Stimulated activated CD4-positive, alpha-beta T cell treated with anti-CD3 and anti-CD28 coated beads, Interleukin-2, amount 100 ng/mL, for 24 hours (primary cell): ENCODE measurements around the gene RB1.

Experiments
- DNase-seq, 2 donors: peaks; one replicate each; pipeline ENCODE4 v3.0.0-alpha.2; 2020

RB1 gene

GRCh38 chr13:48475230-48475629 is 171.7 kb downstream of the RB1 start:
- no peak for DNase-seq

DNA sequence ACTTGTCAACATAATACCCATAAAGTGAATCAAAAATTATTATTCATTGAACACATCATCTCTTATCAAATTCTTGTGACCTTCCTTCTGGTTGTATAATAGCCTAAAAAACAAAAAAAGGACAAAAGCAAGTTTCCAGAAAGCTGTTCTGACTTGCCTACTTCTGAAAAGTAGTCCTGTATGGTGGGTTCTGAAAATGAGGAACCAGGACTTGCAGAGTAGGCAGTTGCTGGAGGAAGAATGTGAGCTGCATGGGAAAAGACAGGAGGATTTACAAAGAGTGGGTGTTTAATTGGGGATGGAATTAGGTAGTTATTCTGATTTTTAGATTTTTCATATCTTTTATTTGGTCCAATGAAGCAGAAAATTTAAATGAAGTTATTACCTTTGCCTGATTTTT is 172.7 kb downstream of the RB1 start:
- no peak for DNase-seq

- DNase-seq = no peak
Observed at GRCh38 chr13:48476686-48477085, 173.1 kb downstream of the RB1 start.

DNA sequence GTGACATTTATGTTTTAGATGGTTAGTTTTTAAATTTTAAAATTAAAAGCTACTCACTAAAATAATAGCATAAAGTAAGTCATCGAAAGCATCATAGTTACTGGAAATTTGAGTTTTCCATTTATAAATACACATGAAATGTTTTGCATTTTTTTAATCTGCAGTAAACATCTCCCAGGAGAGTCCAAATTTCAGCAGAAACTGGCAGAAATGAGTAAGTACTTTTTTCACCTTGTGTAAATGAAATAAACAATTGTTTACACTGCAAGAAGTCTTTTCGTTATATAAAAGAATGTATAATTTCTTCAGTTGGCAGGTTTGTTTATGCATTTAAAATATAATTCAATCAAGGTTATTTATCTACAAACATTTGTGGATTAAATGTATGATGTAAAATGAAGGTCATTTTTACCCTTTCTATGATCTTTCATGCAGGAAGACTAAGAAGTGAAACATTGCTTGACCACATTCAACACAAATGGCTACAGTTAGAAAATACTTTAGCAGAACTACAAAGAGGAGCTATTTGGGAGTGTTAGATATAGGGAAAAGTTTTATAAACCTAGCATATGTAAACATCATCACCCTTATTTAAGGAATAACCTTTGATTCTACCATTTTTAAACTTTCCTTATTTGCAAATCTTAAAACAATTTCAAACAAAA is 173.8 kb downstream of the RB1 start:
- DNase-seq = no peak

DNA sequence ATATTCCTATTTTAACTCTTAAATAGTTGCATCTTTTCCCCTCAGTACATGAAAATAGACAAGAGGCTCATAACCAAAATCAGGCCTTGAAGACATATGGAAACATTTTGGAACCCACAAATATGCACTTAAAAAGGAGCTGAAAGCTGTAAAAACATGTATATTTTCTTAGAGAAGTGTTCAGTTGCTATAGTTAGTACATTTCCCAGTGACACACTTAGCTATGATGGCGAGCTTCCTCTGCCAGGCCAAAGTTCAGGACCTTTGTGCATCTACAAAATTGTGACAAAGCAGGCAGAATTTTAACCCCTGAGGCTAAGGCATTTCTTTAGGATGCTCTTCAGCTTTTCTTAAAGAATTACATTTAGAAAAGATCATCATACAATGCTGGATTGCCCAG is 174.8 kb downstream of the RB1 start:
- no peak for DNase-seq

DNA sequence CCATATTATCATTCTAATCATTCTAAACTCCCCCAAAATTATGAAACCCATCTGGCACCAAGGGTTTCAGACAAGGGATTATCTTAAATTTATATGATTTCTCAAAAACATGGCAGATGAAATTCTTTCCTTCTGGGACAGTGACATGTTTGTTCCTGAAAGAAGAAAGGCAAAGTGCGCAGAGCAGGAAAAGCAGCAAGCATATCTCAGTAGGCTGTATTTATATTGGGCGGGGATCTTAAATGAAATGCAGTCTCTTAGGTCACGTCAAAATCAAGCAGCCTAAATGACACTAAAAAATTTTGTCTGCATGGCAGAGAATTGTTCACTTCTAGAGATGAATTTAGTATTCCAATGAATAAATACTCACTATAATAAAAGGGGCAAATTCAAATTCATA is 180.0 kb downstream of the RB1 start:
- no peak for DNase-seq

- no peak for DNase-seq
Observed at GRCh38 chr13:48485432-48485831, 181.9 kb downstream of the RB1 start.

GRCh38 chr13:48486362-48486761 is 182.8 kb downstream of the RB1 start:
- no peak for DNase-seq

DNA sequence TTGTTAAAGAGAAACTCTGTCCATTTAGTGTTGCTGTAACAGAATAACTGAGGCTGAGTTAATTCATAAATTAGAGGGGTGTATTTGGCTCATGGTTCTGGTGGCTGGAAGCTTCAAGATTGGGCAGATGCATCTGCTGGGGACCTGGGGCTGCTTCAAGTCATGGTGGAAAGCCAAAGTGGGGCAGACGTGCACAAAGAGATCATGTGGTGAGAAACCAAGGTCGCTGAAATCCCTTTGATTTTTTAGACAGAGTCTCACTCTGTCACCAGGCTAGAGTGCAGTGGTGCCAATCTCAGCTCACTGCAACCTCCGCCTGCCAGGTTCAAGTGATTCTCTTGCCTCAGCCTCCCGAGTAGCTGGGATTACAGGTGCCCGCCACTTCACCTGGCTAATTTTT is 183.3 kb downstream of the RB1 start:
- no peak for DNase-seq

DNA sequence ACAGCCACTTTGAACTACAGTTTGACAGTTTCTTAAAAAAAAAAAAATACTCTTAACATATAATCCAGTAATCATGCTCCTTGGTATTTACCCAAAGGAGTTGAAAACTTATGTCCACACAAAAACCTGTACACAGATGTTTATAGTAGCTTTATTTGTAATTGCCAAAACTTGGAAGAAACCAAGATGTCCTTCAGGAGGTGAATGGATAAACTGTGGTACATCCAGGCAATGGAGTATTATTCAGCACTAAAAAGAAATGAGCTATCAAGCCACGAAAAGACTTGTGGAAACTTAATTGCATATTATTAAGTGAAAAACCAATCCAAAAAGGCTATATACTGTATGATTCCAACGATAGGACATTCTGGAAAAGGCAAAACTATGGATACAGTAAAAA is 184.4 kb downstream of the RB1 start:
- no peak for DNase-seq

- DNase-seq = no peak
Observed at GRCh38 chr13:48488995-48489394, 185.4 kb downstream of the RB1 start.

DNA sequence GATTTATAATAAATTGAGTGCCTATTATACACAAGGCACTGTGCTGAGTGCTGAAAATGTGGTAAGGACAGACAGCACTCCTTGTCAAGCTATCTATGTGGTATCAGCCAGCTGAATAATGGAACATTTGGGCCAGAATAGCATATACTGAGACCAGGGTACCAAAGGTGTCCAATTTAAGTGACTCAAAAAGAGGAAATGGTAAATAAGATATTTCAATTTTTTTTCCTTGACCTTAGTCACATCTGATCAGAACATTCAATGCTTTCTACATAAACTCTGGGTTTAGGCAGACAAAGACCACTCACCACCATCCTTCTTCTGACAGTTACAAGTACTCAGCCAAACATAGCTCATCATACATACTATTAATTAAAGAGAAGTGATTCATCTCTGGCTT is 186.1 kb downstream of the RB1 start:
- no peak for DNase-seq

DNA sequence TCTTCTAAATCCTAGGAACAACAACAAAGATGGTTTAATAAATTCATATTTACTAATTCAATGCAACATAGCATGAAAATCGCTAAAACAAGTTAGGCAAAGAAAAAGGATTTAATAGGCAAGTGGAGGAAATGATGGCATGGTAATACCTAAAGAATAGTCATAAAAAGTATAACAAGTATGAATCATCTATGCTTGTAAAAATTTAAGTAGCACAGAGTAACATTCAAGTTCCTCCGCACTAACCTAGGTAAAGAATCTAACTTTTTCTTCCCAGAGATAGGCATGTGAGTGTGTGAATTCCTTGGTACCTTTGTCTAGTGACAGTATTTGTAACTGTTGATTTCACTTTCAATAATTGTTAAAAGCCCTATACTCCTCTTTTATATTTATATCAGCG is 186.7 kb downstream of the RB1 start:
- no peak for DNase-seq

DNA sequence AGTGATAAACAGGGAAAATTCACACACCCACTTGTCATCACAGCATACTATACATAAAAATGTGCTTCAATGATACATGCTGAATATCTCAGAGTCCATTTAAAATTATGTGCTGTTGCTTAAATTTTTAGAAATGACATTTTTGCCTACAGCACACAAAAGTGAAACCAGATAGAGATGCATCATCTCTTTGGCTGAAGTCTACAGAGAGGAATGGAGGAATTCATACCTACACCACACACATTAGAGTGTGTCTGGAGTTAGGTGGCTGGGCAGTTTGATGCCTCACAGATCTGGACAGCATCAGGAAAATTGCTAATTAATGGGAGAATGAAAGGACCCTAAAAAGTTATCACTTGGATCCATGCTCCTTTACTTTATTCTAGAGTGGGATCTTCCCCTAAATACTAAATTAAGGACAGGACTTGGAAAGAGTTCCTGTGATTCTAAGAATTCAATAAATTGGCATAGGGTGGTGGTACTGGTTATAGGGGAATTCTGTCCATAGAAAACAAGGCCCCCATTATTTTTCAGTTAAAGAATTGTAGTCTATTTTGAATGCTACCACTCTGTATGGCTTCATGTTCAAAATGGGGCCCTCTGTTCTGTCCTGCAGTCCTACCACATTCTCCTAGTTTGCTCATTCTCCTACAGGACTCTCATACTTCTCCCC is 188.0 kb downstream of the RB1 start:
- DNase-seq = no peak

DNA sequence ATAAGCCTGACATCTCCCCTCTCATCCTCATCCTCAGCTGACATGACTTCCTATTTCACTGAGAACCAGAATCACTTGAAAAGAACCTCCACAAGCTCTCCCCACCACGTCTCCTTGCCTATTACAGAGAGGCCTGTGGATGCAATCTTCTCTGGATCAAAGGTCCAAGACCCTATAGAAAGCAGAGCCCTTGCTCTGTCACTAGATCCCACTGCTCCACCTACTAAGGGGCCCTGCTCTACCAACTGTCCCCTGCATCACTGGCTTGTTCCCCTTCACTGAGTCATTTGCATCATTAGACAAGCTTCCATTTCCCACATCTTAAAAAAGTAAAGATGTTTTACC is 188.5 kb downstream of the RB1 start:
- DNase-seq = no peak

GRCh38 chr13:48492470-48493065 is 189.0 kb downstream of the RB1 start:
- peak; percentile 66 for DNase-seq

DNA sequence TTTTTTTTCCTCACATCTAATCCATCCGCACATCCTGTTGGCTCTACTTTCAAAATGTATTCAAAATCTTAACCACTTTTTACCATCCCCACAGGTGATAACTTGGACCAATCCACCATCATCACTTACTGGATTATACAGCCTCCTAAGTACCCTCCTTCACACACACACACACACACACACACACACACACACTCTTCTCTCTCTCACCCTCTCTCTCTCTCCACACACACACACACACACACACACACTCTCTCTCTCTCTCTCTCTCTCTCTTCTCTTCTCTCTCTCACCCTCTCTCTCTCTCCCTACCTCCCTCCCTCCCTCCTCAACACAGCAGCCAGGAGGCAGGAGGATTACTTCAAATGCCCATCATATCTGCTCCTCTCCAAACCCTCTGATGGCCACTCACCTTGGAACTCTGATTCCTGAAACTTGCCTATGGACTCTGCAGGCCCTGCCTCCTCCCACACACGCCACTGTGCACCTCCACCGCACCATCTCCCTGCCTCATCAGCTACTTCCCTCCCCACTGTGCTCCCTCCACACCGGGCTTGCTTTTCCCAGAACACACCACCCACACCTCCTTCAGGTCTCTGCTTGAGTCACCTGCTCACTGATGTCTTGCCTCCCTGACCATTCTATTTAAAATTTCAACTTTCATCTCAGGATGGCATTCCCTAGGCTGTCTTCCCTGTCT is 189.7 kb downstream of the RB1 start:
- DNase-seq = peak in 1 of 2 donors; percentile 21

- no peak for DNase-seq
Observed at GRCh38 chr13:48493851-48494250, 190.3 kb downstream of the RB1 start.

GRCh38 chr13:48494874-48495273 is 191.3 kb downstream of the RB1 start:
- no peak for DNase-seq

GRCh38 chr13:48496271-48497161 is 193.0 kb downstream of the RB1 start:
- DNase-seq = no peak

DNA sequence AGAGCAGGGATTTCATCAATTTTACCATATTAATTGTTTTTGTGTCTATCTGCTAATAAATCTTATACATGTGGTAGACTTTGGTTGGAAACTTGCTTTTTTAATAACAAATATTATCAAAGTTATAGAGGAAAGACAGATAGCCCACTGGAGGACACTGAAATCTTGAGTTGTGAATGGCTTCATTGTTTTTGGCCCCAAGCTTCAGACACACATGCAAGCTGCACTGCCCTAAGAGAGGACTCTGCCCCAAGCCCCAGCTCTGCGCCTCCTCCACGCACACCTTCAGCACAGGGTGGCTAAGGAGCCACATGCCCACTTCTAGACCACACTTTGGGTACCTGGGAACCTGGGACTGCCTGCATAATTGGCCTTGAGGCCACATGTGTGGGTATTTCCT is 194.1 kb downstream of the RB1 start:
- DNase-seq = no peak

- no peak for DNase-seq
Observed at GRCh38 chr13:48500652-48501197, 197.2 kb downstream of the RB1 start.

GRCh38 chr13:48501705-48502104 is 198.2 kb downstream of the RB1 start:
- DNase-seq = no peak
